ENCODE data around the gene CELA3B. TPM values are rescaled to one million over a fixed set of nuclear protein-coding genes. Genes with fewer than 3 reads are reported as not detected.

The CELA3B gene
- total RNA-seq, 1 experiment from 2014 or later: 4.4 TPM

- ATAC-seq: no peak
- H3K27ac Mint-ChIP-seq: no peak overlapping the region
These were observed 26.1 kb upstream of the CELA3B start for GRCh38 chr1:21950734-21951133.

More at GRCh38 chr1:21950734-21951133, 26.1 kb upstream of the CELA3B start:
- TF ChIP-seq, protein P1, sequence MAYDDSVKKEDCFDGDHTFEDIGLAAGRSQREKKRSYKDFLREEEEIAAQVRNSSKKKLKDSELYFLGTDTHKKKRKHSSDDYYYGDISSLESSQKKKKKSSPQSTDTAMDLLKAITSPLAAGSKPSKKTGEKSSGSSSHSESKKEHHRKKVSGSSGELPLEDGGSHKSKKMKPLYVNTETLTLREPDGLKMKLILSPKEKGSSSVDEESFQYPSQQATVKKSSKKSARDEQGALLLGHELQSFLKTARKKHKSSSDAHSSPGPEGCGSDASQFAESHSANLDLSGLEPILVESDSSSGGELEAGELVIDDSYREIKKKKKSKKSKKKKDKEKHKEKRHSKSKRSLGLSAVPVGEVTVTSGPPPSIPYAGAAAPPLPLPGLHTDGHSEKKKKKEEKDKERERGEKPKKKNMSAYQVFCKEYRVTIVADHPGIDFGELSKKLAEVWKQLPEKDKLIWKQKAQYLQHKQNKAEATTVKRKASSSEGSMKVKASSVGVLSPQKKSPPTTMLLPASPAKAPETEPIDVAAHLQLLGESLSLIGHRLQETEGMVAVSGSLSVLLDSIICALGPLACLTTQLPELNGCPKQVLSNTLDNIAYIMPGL (CRISPR knock-in tag; IDR thresholded peaks at IDR 0.05): no peak
- TF ChIP-seq GRHL2 (CRISPR knock-in tag; IDR thresholded peaks at IDR 0.05; ENCODE audit: insufficient replicate concordance, severe bottlenecking): no peak
- no peak for TF ChIP-seq TEAD1 (CRISPR knock-in tag; IDR thresholded peaks at IDR 0.05)
- TF ChIP-seq, protein P2, sequence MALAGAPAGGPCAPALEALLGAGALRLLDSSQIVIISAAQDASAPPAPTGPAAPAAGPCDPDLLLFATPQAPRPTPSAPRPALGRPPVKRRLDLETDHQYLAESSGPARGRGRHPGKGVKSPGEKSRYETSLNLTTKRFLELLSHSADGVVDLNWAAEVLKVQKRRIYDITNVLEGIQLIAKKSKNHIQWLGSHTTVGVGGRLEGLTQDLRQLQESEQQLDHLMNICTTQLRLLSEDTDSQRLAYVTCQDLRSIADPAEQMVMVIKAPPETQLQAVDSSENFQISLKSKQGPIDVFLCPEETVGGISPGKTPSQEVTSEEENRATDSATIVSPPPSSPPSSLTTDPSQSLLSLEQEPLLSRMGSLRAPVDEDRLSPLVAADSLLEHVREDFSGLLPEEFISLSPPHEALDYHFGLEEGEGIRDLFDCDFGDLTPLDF (CRISPR knock-in tag; IDR thresholded peaks at IDR 0.05): no peak
- TF ChIP-seq, protein P3, sequence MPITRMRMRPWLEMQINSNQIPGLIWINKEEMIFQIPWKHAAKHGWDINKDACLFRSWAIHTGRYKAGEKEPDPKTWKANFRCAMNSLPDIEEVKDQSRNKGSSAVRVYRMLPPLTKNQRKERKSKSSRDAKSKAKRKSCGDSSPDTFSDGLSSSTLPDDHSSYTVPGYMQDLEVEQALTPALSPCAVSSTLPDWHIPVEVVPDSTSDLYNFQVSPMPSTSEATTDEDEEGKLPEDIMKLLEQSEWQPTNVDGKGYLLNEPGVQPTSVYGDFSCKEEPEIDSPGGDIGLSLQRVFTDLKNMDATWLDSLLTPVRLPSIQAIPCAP (CRISPR knock-in tag; IDR thresholded peaks at IDR 0.05): no peak
- TF ChIP-seq NR2C2 (CRISPR knock-in tag; IDR thresholded peaks at IDR 0.05): no peak
- TF ChIP-seq MYBL2 (CRISPR knock-in tag; IDR thresholded peaks at IDR 0.05): no peak
- no peak for TF ChIP-seq JUN (CRISPR knock-in tag; IDR thresholded peaks at IDR 0.05)
- no peak for TF ChIP-seq MXD4 (CRISPR knock-in tag; IDR thresholded peaks at IDR 0.05; ENCODE audit: borderline replicate concordance)
- TF ChIP-seq, protein P4, sequence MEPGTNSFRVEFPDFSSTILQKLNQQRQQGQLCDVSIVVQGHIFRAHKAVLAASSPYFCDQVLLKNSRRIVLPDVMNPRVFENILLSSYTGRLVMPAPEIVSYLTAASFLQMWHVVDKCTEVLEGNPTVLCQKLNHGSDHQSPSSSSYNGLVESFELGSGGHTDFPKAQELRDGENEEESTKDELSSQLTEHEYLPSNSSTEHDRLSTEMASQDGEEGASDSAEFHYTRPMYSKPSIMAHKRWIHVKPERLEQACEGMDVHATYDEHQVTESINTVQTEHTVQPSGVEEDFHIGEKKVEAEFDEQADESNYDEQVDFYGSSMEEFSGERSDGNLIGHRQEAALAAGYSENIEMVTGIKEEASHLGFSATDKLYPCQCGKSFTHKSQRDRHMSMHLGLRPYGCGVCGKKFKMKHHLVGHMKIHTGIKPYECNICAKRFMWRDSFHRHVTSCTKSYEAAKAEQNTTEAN (CRISPR knock-in tag; IDR thresholded peaks at IDR 0.05): no peak
- no peak for TF ChIP-seq PRRX2 (CRISPR knock-in tag; IDR thresholded peaks at IDR 0.05)
- TF ChIP-seq ZNF532 (CRISPR knock-in tag; IDR thresholded peaks at IDR 0.05; ENCODE audit: borderline replicate concordance): no peak
- TF ChIP-seq ZBTB21 (CRISPR knock-in tag; IDR thresholded peaks at IDR 0.05; ENCODE audit: borderline replicate concordance): no peak
- CTCF ChIA-PET: interaction anchor here (1.0 kb wide), 1 partner anchor 30 kb away, joined by 4 read pairs; no protein-coding TSS in a partner anchor
- peaks cover 24% of the 10 kb centered on the region for H3K4me1 Mint-ChIP-seq
- no peaks in the 10 kb centered on the region for H3K9me3 Mint-ChIP-seq
- POLR2A ChIA-PET: no interaction called here
- H3K27me3 Mint-ChIP-seq (ENCODE audit: low read depth): no peaks in the 10 kb centered on the region
- no peak overlapping the region for H3K4me3 Mint-ChIP-seq
- no peaks in the 10 kb centered on the region for H3K36me3 Mint-ChIP-seq
- DNase-seq (ENCODE audit: low spot score): no peak

Measured in WTC11 (cell line).